Esophagus muscularis mucosa (tissue), 4 donors: ENCODE measurements around the gene C1R.

Experiments used
- CTCF ChIP-seq, 3 experiments: fragments of 200-600 bp in 2 of 3; fragments of 450-650 bp in 1 of 3; sonication (generic) in 2 of 3; IDR thresholded peaks; one replicate each; pipeline ENCODE4 v1.5.1; 2017 to 2019; ENCODE audit warnings: antibody characterized with exemption in 3 of 3, mild to moderate bottlenecking in 2 of 3, moderate library complexity in 1 of 3
- EP300 ChIP-seq: sonication (generic); formaldehyde crosslinking; IDR thresholded peaks from one replicate; pipeline ENCODE4 v1.6.1; 2017; ENCODE audit warnings: antibody characterized with exemption
- POLR2A ChIP-seq: fragments of 450-650 bp; IDR thresholded peaks from one replicate; pipeline ENCODE4 v1.6.1; 2017; ENCODE audit warnings: antibody characterized with exemption, moderate library complexity, mild to moderate bottlenecking, low read depth
- POLR2AphosphoS5 ChIP-seq, 2 donors: sonication (generic); formaldehyde crosslinking; IDR thresholded peaks; one replicate each; pipeline ENCODE4 v1.6.1; 2017; ENCODE audit warnings: antibody characterized with exemption in 2 of 2

- TF ChIP-seq EP300 (no peak), POLR2A (no peak), CTCF (IDR thresholded peaks at IDR 0.05) (no peak), POLR2AphosphoS5 (IDR thresholded peaks at IDR 0.05) (peak in 1 of 2 donors; percentile 66)
Observed at GRCh38 chr12:7093892-7094291, 1.6 kb upstream of the C1R start.
